Mucosa of stomach (tissue), 1 donor: ENCODE data around the gene PRSS36.
A peak's percentile ranks its signal among the peaks of the same experiment; 100 is the strongest.

Experiments used
- H3K27me3 ChIP-seq: one replicate; pipeline ENCODE4 v1.7.0; 2013; ENCODE audit warnings: mild to moderate bottlenecking, low read length; ENCODE audit not compliant: control insufficient read depth, insufficient read depth
- H3K36me3 ChIP-seq: one replicate; pipeline ENCODE4 v1.7.0; 2013; ENCODE audit warnings: low read length; ENCODE audit not compliant: control insufficient read depth, insufficient read depth
- H3K4me1 ChIP-seq: one replicate; pipeline ENCODE4 v1.7.0; 2013; ENCODE audit warnings: mild to moderate bottlenecking, low read length; ENCODE audit not compliant: control insufficient read depth, insufficient read depth
- H3K4me3 ChIP-seq: one replicate; pipeline ENCODE4 v1.7.0; 2013; ENCODE audit warnings: low read length
- H3K9ac ChIP-seq: one replicate; pipeline ENCODE4 v1.7.0; 2013; ENCODE audit warnings: mild to moderate bottlenecking, low read length, moderate library complexity
- H3K9me3 ChIP-seq: one replicate; pipeline ENCODE4 v1.7.0; 2013; ENCODE audit warnings: mild to moderate bottlenecking, low read length, moderate library complexity; ENCODE audit not compliant: control insufficient read depth
- donor health status: Pancreatic carcinoma.

The PRSS36 gene

DNA sequence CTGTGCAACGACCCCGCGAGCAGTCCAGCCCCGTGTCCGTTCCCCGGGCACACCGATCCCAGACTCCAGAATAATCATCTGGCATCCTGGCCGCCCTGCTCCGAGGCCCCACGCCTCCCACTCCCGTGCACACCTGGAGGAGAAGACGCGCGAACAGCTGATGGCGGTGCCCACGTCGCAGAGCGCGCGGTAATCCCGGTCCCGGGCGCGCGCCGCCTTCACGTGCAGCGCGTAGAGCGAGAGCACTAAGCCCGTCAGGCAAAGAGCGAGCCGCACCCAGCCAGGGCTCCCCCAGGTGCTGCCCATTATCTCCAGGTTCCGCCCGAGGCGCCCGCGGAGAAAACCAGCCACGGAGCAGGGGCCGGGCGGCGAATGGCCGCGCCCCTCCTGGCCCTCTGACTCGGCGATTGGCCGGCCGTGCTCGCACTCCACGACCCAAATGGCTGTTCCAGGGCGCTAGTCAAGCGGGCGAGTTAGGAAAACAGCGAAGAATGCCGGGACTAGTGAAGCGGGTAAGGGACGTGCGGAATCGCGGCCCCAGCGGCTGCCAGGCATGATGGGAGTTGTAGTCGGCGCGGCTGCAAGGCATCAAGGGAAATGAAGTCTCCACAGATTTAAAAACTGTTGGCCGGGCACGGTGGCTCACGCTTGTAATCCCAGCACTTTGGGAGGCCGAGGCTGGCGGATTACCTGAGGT, 55.3 kb downstream of the PRSS36 start, which contains the start of gene VKORC1:
TSS of gene VKORC1 (minus strand) at position 374 of the 697 bp plus-strand sequence. CDS start at position 306, 68 bp downstream.
- Histone ChIP-seq H3K9me3 (no peaks in the 10 kb centered on the region), H3K4me1 (peaks cover 13% of the 10 kb centered on the region), H3K27me3 (no peaks in the 10 kb centered on the region), H3K9ac (peak within 1 kb of the TSS; percentile 42), H3K36me3 (no peaks in the 10 kb centered on the region), H3K4me3 (peak within 1 kb of the TSS; percentile 12)

- Histone ChIP-seq H3K27me3 (no peaks in the 10 kb centered on the region), H3K4me3 (peak overlapping the region; percentile 12), H3K36me3 (no peaks in the 10 kb centered on the region), H3K9ac (peak overlapping the region; percentile 42), H3K4me1 (peaks cover 13% of the 10 kb centered on the region), H3K9me3 (no peaks in the 10 kb centered on the region)
These were observed 55.8 kb downstream of the PRSS36 start for GRCh38 chr16:31094088-31094423.

- Histone ChIP-seq H3K9me3 (no peaks in the 10 kb centered on the region), H3K27me3 (no peaks in the 10 kb centered on the region), H3K4me3 (no peak overlapping the region), H3K36me3 (no peaks in the 10 kb centered on the region), H3K4me1 (peaks cover 19% of the 10 kb centered on the region), H3K9ac (peak overlapping the region; percentile 34)
These were observed 56.6 kb downstream of the PRSS36 start for GRCh38 chr16:31093132-31093703.

DNA sequence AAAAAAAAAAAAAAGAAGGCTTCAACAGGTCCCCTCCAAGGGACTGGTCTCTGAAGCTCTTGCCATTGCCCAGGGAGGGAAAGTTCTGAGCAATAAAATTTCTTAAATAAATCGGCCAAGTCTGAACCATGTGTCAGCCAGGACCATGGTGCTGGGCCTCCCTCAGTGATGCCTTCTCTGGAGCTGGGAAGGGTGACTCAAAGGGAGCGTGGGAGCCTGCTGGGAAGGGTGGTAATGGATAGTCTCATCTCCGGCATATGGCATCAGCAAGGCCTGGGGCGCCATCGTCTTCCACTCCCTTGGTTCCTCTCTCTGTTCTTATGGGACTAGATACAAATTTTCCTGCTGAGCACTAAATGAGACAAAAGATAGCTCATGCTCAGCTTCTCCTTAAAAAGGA, 57.5 kb downstream of the PRSS36 start:
- Histone ChIP-seq H3K36me3 (no peaks in the 10 kb centered on the region), H3K4me3 (no peak overlapping the region), H3K27me3 (no peaks in the 10 kb centered on the region), H3K4me1 (peaks cover 24% of the 10 kb centered on the region), H3K9ac (no peak overlapping the region), H3K9me3 (no peaks in the 10 kb centered on the region)

DNA sequence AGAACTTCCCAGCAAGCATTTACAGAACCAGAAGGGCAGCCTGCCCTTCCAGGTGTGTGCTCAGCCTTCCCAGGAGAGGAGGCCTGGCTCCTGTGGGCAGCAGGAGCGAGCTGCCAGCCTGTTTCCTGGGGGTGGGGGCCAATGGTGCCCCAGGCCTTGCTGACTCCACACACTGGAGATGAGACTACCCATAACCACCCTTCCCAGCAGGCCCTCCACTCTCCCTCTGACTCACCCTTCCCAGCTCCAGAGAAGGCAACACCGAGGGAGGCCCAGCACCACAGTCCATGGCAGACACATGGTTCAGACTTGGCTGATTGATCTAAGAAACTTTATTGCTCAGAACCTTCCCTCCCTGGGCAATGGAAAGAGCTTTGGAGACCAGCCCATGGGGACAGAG, 59.3 kb downstream of the PRSS36 start:
- peaks cover 22% of the 10 kb centered on the region for H3K4me1 ChIP-seq
- no peak overlapping the region for H3K4me3 ChIP-seq
- H3K27me3 ChIP-seq = no peaks in the 10 kb centered on the region
- H3K9me3 ChIP-seq = no peaks in the 10 kb centered on the region
- no peak overlapping the region for H3K9ac ChIP-seq
- no peaks in the 10 kb centered on the region for H3K36me3 ChIP-seq

GRCh38 chr16:31089199-31089598, 60.7 kb downstream of the PRSS36 start:
- H3K36me3 ChIP-seq = no peaks in the 10 kb centered on the region
- H3K27me3 ChIP-seq = no peaks in the 10 kb centered on the region
- H3K9ac ChIP-seq = no peak overlapping the region
- peaks cover 16% of the 10 kb centered on the region for H3K4me1 ChIP-seq
- H3K4me3 ChIP-seq = no peak overlapping the region
- no peaks in the 10 kb centered on the region for H3K9me3 ChIP-seq
